Measurements from ENCODE around the gene GDPD5. TPM values are rescaled to one million over a fixed set of nuclear protein-coding genes. Genes with fewer than 3 reads are reported as not detected.

Gene GDPD5
- total and polyA plus RNA-seq, 9 donors: 3.8 to 15.8 (median 8.1) TPM

- H3K36me3 ChIP-seq: no peaks in the 10 kb centered on the region
- no peak overlapping the region for H3K4me3 ChIP-seq
- WGBS, 3 donors: 79 to 83% (median 79%) methylated on average over 16 of the region's 16 CpGs
- DNase-seq: no peak
- no peaks in the 10 kb centered on the region for H3K9me3 ChIP-seq
- H3K27ac ChIP-seq: no peak overlapping the region
- TF ChIP-seq EP300 (IDR thresholded peaks at IDR 0.05) (no peak), CTCF (IDR thresholded peaks at IDR 0.05) (no peak), POLR2A (IDR thresholded peaks at IDR 0.05) (no peak)
- intact Hi-C loops (cut with DNase I): no loop called here
- H3K4me1 ChIP-seq (ENCODE audit: insufficient read depth): peaks cover 5% of the 10 kb centered on the region
- peaks cover 5% of the 10 kb centered on the region for H3K27me3 ChIP-seq
Observed at GRCh38 chr11:75428989-75429640, 96.6 kb downstream of the GDPD5 start.

- intact Hi-C loops (cut with DNase I): no loop called here
- no peak overlapping the region for H3K27ac ChIP-seq
- H3K36me3 ChIP-seq: no peaks in the 10 kb centered on the region
- peaks cover 5% of the 10 kb centered on the region for H3K4me1 ChIP-seq (ENCODE audit: insufficient read depth)
- peak overlapping the region; percentile 34 for H3K4me3 ChIP-seq
- peaks cover 5% of the 10 kb centered on the region for H3K27me3 ChIP-seq
- H3K9me3 ChIP-seq: no peaks in the 10 kb centered on the region
- WGBS, 3 donors: 17 to 63% (median 60%) methylated on average over 32 of the region's 32 CpGs
- DNase-seq: peak; percentile 75 to 91 (median 77)
- TF ChIP-seq EP300 (IDR thresholded peaks at IDR 0.05): no peak
- TF ChIP-seq CTCF (IDR thresholded peaks at IDR 0.05): no peak
- TF ChIP-seq POLR2A (IDR thresholded peaks at IDR 0.05): no peak
Observed at GRCh38 chr11:75428281-75428724, 97.4 kb downstream of the GDPD5 start.

GRCh38 chr11:75427181-75427580 is 98.6 kb downstream of the GDPD5 start:
- peaks cover 5% of the 10 kb centered on the region for H3K4me1 ChIP-seq (ENCODE audit: insufficient read depth)
- H3K36me3 ChIP-seq: no peaks in the 10 kb centered on the region
- TF ChIP-seq CTCF (IDR thresholded peaks at IDR 0.05): no peak
- TF ChIP-seq POLR2A (IDR thresholded peaks at IDR 0.05): no peak
- TF ChIP-seq EP300 (IDR thresholded peaks at IDR 0.05): no peak
- no peaks in the 10 kb centered on the region for H3K9me3 ChIP-seq
- intact Hi-C loops (cut with DNase I): no loop called here
- no peak overlapping the region for H3K4me3 ChIP-seq
- DNase-seq: no peak
- peaks cover 5% of the 10 kb centered on the region for H3K27me3 ChIP-seq
- no peak overlapping the region for H3K27ac ChIP-seq

GRCh38 chr11:75426720-75427086 is 99.0 kb downstream of the GDPD5 start:
- 85 to 94% (median 88%) methylated on average over 5 of the region's 5 CpGs for WGBS, 3 donors
- DNase-seq: no peak
- no peaks in the 10 kb centered on the region for H3K36me3 ChIP-seq
- no peaks in the 10 kb centered on the region for H3K9me3 ChIP-seq
- H3K27ac ChIP-seq: no peak overlapping the region
- H3K4me1 ChIP-seq (ENCODE audit: insufficient read depth): peaks cover 5% of the 10 kb centered on the region
- H3K4me3 ChIP-seq: no peak overlapping the region
- TF ChIP-seq EP300 (IDR thresholded peaks at IDR 0.05): no peak
- no peak for TF ChIP-seq CTCF (IDR thresholded peaks at IDR 0.05)
- TF ChIP-seq POLR2A (IDR thresholded peaks at IDR 0.05): no peak
- intact Hi-C loops (cut with DNase I): no loop called here
- peaks cover 5% of the 10 kb centered on the region for H3K27me3 ChIP-seq

Data from ovary (tissue), 9 donors.